K562 (cell line): Measurements from ENCODE around the gene ZNF143. TPM values are rescaled to one million over a fixed set of nuclear protein-coding genes. Genes with fewer than 3 reads are reported as not detected.
A peak's percentile ranks its signal among the peaks of the same experiment; 100 is the strongest.

Experiments used
- ATF3 ChIP-seq, 2 experiments: fragments of 450-650 bp in 1 of 2; sonication (generic) in 1 of 2; formaldehyde crosslinking in 1 of 2; IDR thresholded peaks in 1 of 2; conservative IDR thresholded peaks in 1 of 2; 2 replicates each; pipeline versions ENCODE4 v1.6.1 to v1.8.1; 2016 to 2023; ENCODE audit warnings: mild to moderate bottlenecking in 2 of 2, moderate library complexity in 2 of 2, inconsistent platforms in 1 of 2, missing genetic modification reagents in 1 of 2
- NCOR1 ChIP-seq: fragments of 450-650 bp; IDR thresholded peaks from 2 replicates; pipeline ENCODE4 v1.6.1; 2016; ENCODE audit warnings: mild to moderate bottlenecking, moderate library complexity
- PHB ChIP-seq: fragments of 250-450 bp; sonication (Bioruptor Pico); IDR thresholded peaks from 2 replicates; pipeline ENCODE4 v1.5.0; 2021
- POLR2H ChIP-seq: IDR thresholded peaks from 2 replicates; pipeline ENCODE4 v1.6.1; 2016; ENCODE audit warnings: missing genetic modification characterization, low read depth, mild to moderate bottlenecking, control low read depth, missing compliant biosample characterization, moderate library complexity
- RBM14 ChIP-seq: fragments of 200-400 bp; formaldehyde crosslinking; IDR thresholded peaks from 2 replicates; pipeline ENCODE4 v1.6.1; 2018; ENCODE audit warnings: low read depth, mild to moderate bottlenecking, low read length, moderate library complexity, borderline replicate concordance; ENCODE audit not compliant: insufficient read depth
- ZMIZ1 ChIP-seq, 2 experiments: fragments of 150-350 bp in 1 of 2; IDR thresholded peaks; 2 replicates each; pipeline ENCODE4 v1.6.1; 2012 to 2016; ENCODE audit warnings: low read depth in 2 of 2, low read length in 2 of 2, mild to moderate bottlenecking in 1 of 2, moderate library complexity in 1 of 2
- ZNF318 ChIP-seq, 2 experiments: fragments of 450-650 bp; IDR thresholded peaks; 2 replicates each; pipeline ENCODE4 v1.6.1; 2016; ENCODE audit warnings: mild to moderate bottlenecking in 2 of 2, borderline replicate concordance in 1 of 2, low read depth in 1 of 2, moderate library complexity in 1 of 2
- ZNF584 ChIP-seq: fragments of 200-800 bp; sonication (Bioruptor generic); IDR thresholded peaks from 2 replicates; pipeline ENCODE4 v1.6.1; 2016; ENCODE audit warnings: low read depth, mild to moderate bottlenecking, missing genetic modification characterization, missing compliant biosample characterization
- polyA plus RNA-seq, 8 experiments: library from polyadenylated mRNA; depleted of rRNA in 4 of 8; stranded (reverse) in 5 of 8; unstranded in 3 of 8; fragments of >200 nt; fragmentation: Nextera tagmentation in 2 of 8; fragmentation: Illumina TruSeq in 1 of 8; extraction: Ambion mirVana in 2 of 8; extraction: Trizol in 1 of 8; gene quantifications; 2 replicates each; pipeline versions ENCODE4 v1.2.1 to v1.2.3, GENCODE V29; 2011 to 2014; ENCODE audit warnings: inconsistent platforms in 1 of 8, missing spikeins in 1 of 8
- total RNA-seq, 7 experiments: library from RNA; depleted of rRNA in 6 of 7; stranded (reverse); fragments of >200 nt in 6 of 7; fragmentation: Illumina TruSeq in 2 of 7; extraction: Trizol in 2 of 7; gene quantifications; 2 replicates each; pipeline versions ENCODE4 v1.2.1 to v1.2.3, GENCODE V29; 2011 to 2021; ENCODE audit warnings: low replicate concordance in 1 of 7

ZNF143 gene
- total and polyA plus RNA-seq, 9 of the 15 experiments (the other 6 are each of a cell fraction or from before 2014, with no cell fraction given) = 18.4 to 58.5 (median 27.1) TPM

GRCh38 chr11:9459667-9460321 is 1.0 kb upstream of the ZNF143 start (continued):
- TF ChIP-seq ZNF318 (IDR thresholded peaks at IDR 0.05; ENCODE audit: borderline replicate concordance in 1 of 2, low read depth in 1 of 2) = no peak
- no peak for TF ChIP-seq ATF3 (IDR thresholded peaks at IDR 0.05)
- TF ChIP-seq ATF3 (CRISPR knock-in tag; conservative IDR thresholded peaks at IDR 0.05) = 0 out of 2 replicates have a peak, but pooled peaks have one; percentile 8
- no peak for TF ChIP-seq RBM14
- TF ChIP-seq PHB (CRISPR knock-in tag) = no peak
- no peak for TF ChIP-seq NCOR1
- no peak for TF ChIP-seq ZMIZ1 (IDR thresholded peaks at IDR 0.05; ENCODE audit: low read depth in 2 of 2, low read length in 2 of 2)
- TF ChIP-seq POLR2H (tag) = no peak
- 0 out of 2 replicates have a peak, but pooled peaks have one; percentile 52 for TF ChIP-seq ZNF584 (CRISPR knock-in tag)
